Ishikawa (cell line): ENCODE data around the gene RXRA.

Source experiments
- CEBPB ChIP-seq: IDR thresholded peaks from 2 replicates; pipeline ENCODE4 v1.6.1; 2012
- CREB1 ChIP-seq: IDR thresholded peaks from 2 replicates; pipeline ENCODE4 v1.6.1; 2012; ENCODE audit warnings: low read depth
- EGR1 ChIP-seq: IDR thresholded peaks from 2 replicates; pipeline ENCODE4 v1.6.1; 2012
- EP300 ChIP-seq: IDR thresholded peaks from 2 replicates; pipeline ENCODE4 v1.6.1; 2012; ENCODE audit warnings: borderline replicate concordance
- FOXM1 ChIP-seq: IDR thresholded peaks from 2 replicates; pipeline ENCODE4 v1.6.1; 2012; ENCODE audit warnings: low read depth, borderline replicate concordance
- MAX ChIP-seq: IDR thresholded peaks from 2 replicates; pipeline ENCODE4 v1.6.1; 2012
- NFIC ChIP-seq: IDR thresholded peaks from 2 replicates; pipeline ENCODE4 v1.6.1; 2012
- RAD21 ChIP-seq: IDR thresholded peaks from 2 replicates; pipeline ENCODE4 v1.6.1; 2012; ENCODE audit warnings: low read depth
- TAF1 ChIP-seq: IDR thresholded peaks from 2 replicates; pipeline ENCODE4 v1.6.1; 2012; ENCODE audit warnings: low read depth, mild to moderate bottlenecking
- TCF12 ChIP-seq: IDR thresholded peaks from 2 replicates; pipeline ENCODE4 v1.6.1; 2012; ENCODE audit warnings: low read depth
- TEAD4 ChIP-seq: IDR thresholded peaks from 2 replicates; pipeline ENCODE4 v1.6.1; 2012
- YY1 ChIP-seq: IDR thresholded peaks from 2 replicates; pipeline ENCODE4 v1.6.1; 2012; ENCODE audit warnings: low read depth
- ZBTB7A ChIP-seq: IDR thresholded peaks from 2 replicates; pipeline ENCODE4 v1.6.1; 2012; ENCODE audit warnings: low read depth
- TF ChIP-seq, protein P1 (sequence below): IDR thresholded peaks from 2 replicates; pipeline ENCODE4 v1.6.1; 2012; ENCODE audit warnings: low read depth, mild to moderate bottlenecking
- TF ChIP-seq, protein P2 (sequence below): IDR thresholded peaks from 2 replicates; pipeline ENCODE4 v1.6.1; 2012

RXRA gene

DNA sequence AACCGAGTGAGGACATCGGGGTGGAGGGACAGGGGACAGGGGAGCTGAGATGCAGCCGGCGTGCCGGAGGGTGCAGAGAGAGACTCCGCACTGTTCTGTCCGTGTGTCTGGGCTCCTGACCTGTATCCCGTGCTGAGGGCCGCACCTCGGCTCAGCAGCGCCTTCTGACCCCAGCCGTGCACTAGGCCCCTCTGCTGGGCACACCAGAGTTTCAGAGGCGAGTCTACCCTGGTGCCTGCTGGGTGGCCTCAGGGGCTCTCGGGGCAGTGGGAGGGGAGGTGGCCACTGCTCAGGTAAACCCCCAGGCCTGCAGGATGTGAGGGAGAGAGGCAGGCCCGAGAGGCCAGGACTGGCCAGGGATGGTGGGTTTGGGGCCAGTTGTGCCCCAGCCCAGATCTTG is 100.2 kb downstream of the RXRA start:
- no peak for TF ChIP-seq CREB1
- TF ChIP-seq, protein P1, sequence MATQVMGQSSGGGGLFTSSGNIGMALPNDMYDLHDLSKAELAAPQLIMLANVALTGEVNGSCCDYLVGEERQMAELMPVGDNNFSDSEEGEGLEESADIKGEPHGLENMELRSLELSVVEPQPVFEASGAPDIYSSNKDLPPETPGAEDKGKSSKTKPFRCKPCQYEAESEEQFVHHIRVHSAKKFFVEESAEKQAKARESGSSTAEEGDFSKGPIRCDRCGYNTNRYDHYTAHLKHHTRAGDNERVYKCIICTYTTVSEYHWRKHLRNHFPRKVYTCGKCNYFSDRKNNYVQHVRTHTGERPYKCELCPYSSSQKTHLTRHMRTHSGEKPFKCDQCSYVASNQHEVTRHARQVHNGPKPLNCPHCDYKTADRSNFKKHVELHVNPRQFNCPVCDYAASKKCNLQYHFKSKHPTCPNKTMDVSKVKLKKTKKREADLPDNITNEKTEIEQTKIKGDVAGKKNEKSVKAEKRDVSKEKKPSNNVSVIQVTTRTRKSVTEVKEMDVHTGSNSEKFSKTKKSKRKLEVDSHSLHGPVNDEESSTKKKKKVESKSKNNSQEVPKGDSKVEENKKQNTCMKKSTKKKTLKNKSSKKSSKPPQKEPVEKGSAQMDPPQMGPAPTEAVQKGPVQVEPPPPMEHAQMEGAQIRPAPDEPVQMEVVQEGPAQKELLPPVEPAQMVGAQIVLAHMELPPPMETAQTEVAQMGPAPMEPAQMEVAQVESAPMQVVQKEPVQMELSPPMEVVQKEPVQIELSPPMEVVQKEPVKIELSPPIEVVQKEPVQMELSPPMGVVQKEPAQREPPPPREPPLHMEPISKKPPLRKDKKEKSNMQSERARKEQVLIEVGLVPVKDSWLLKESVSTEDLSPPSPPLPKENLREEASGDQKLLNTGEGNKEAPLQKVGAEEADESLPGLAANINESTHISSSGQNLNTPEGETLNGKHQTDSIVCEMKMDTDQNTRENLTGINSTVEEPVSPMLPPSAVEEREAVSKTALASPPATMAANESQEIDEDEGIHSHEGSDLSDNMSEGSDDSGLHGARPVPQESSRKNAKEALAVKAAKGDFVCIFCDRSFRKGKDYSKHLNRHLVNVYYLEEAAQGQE = no peak
- TF ChIP-seq FOXM1 = no peak
- TF ChIP-seq TEAD4 = no peak
- TF ChIP-seq RAD21 = no peak
- TF ChIP-seq MAX = no peak
- TF ChIP-seq, protein P2, sequence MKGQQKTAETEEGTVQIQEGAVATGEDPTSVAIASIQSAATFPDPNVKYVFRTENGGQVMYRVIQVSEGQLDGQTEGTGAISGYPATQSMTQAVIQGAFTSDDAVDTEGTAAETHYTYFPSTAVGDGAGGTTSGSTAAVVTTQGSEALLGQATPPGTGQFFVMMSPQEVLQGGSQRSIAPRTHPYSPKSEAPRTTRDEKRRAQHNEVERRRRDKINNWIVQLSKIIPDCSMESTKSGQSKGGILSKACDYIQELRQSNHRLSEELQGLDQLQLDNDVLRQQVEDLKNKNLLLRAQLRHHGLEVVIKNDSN = no peak
- no peak for TF ChIP-seq NFIC
- TF ChIP-seq CEBPB = no peak

GRCh38 chr9:134427153-134427782 is 101.0 kb downstream of the RXRA start:
- TF ChIP-seq, protein P2 = no peak
- TF ChIP-seq TAF1 (no peak), CREB1 (no peak), ZBTB7A (no peak), TCF12 (no peak), RAD21 (no peak), MAX (no peak)

DNA sequence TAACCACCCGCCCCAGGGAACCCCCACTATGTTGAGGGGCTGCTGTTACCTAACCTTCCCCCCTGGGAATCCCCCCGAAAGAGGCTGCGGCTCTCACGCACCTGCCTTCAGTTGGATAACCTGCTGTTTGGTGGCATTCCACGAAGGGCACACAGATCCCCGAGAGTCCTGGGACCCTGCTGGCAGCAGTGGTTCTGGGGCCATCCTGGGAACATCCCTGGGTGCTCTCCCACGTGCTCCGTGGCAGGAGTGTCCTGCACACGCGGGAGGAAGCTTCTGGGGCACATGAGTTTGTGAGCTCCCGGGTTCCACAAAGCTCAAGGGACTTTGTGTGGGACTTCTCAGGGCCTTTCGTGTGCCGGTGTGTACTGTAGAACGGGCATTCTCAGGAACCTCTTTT is 102.3 kb downstream of the RXRA start:
- TF ChIP-seq, protein P2 = no peak

DNA sequence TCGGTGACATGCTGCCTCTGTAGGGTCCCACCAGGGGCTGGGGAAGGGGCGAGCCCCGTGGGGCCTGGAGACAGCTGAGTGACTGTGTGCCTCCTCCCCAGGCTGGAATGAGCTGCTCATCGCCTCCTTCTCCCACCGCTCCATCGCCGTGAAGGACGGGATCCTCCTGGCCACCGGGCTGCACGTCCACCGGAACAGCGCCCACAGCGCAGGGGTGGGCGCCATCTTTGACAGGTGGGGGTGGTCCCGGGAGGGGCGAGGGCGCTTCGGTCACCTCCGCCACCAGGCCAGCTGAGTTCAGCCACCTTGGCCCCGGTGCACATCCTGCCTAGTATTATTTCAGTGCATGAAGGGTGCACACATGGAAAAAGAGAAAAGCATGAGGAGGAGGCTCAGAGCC is 102.8 kb downstream of the RXRA start:
- TF ChIP-seq EP300 (no peak), MAX (no peak), EGR1 (no peak)

DNA sequence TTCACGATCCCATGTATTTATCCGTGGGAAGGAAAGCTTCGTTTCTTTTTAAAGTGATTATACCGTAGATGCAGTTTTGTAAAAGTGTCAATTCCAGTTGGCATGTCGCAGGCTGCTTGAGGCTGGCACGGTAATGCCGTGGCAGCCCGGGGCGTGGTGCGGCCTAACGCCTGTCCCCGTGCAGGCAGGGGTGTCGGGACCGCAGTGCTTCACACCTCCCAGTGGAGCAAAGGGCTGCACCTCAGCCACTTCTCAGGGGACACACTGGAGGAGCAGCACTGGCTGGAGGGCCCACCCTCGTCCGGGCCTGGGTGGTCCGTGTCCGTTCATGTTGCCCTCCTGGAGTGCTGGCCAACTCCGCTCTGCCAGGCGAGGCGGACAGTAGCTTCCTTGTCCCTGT is 103.2 kb downstream of the RXRA start:
- no peak for TF ChIP-seq EGR1
- TF ChIP-seq FOXM1 = no peak
- TF ChIP-seq TAF1 = no peak
- no peak for TF ChIP-seq CEBPB
- TF ChIP-seq RAD21 = no peak
- TF ChIP-seq EP300 = no peak
- TF ChIP-seq TCF12 = no peak
- no peak for TF ChIP-seq YY1
- TF ChIP-seq, protein P1 = no peak
- no peak for TF ChIP-seq ZBTB7A
- TF ChIP-seq NFIC = no peak
- TF ChIP-seq CREB1 = no peak
- no peak for TF ChIP-seq TEAD4

- TF ChIP-seq ZBTB7A (no peak), NFIC (no peak), EGR1 (no peak)
These were observed 104.8 kb downstream of the RXRA start for GRCh38 chr9:134431095-134431494.
